Neuronal stem cell (in vitro differentiated cells): ENCODE data around the gene CDK16.

ENCODE experiments used
- DNase-seq: peaks from one replicate; pipeline ENCODE4 v3.0.0-alpha.2; 2013; ENCODE audit warnings: low spot score
- H2AFZ ChIP-seq: one replicate; pipeline ENCODE4 v1.6.1; 2013; ENCODE audit warnings: mild to moderate bottlenecking, low read length, inconsistent platforms
- H2AK5ac ChIP-seq: 2 replicates; pipeline ENCODE4 v1.6.1; 2013; ENCODE audit warnings: low read depth, mild to moderate bottlenecking, inconsistent platforms, low read length, moderate library complexity, mixed read lengths
- H2BK120ac ChIP-seq: 2 replicates; pipeline ENCODE4 v1.6.1; 2013; ENCODE audit warnings: low read depth, mild to moderate bottlenecking, inconsistent platforms, low read length, moderate library complexity, mixed read lengths
- H2BK12ac ChIP-seq: one replicate; pipeline ENCODE4 v1.6.1; 2013; ENCODE audit warnings: low read length, inconsistent platforms
- H2BK15ac ChIP-seq: 2 replicates; pipeline ENCODE4 v1.6.1; 2013; ENCODE audit warnings: mild to moderate bottlenecking, low read length, inconsistent platforms, mixed read lengths
- H2BK5ac ChIP-seq: one replicate; pipeline ENCODE4 v1.6.1; 2013; ENCODE audit warnings: inconsistent platforms, mild to moderate bottlenecking, low read length, moderate library complexity
- H3K14ac ChIP-seq: one replicate; pipeline ENCODE4 v1.6.1; 2013; ENCODE audit warnings: low read length, inconsistent platforms
- H3K18ac ChIP-seq: 2 replicates; pipeline ENCODE4 v1.6.1; 2013; ENCODE audit warnings: low read length, inconsistent platforms
- H3K23ac ChIP-seq: 2 replicates; pipeline ENCODE4 v1.6.1; 2013; ENCODE audit warnings: low read depth, mild to moderate bottlenecking, mixed read lengths, low read length, inconsistent platforms; ENCODE audit not compliant: poor library complexity
- H3K27ac ChIP-seq: replicated peaks from 3 replicates; pipeline ENCODE4 v1.5.1; 2013; ENCODE audit warnings: low read length, inconsistent platforms
- H3K27me3 ChIP-seq, 3 experiments: 2 replicates each; pipeline ENCODE4 v1.6.1; 2013; ENCODE audit warnings: low read length in 3 of 3, mild to moderate bottlenecking in 2 of 3, inconsistent platforms in 1 of 3, low read depth in 1 of 3, mixed read lengths in 1 of 3, moderate library complexity in 1 of 3; ENCODE audit not compliant: control insufficient read depth in 3 of 3, insufficient read depth in 3 of 3
- H3K36me3 ChIP-seq, 2 donors: replicated peaks in 1 of 2; 2 replicates each; pipeline ENCODE4 v1.6.1; 2013; ENCODE audit warnings: low read length in 2 of 2; ENCODE audit not compliant: control insufficient read depth in 2 of 2, insufficient read depth in 2 of 2
- H3K4ac ChIP-seq: 2 replicates; pipeline ENCODE4 v1.6.1; 2013; ENCODE audit warnings: inconsistent platforms, mild to moderate bottlenecking, low read length, moderate library complexity
- H3K4me1 ChIP-seq, 2 donors: 1 replicate in 1 of 2; 2 replicates in 1 of 2; pipeline ENCODE4 v1.6.1; 2013; ENCODE audit warnings: low read length in 2 of 2, low read depth in 1 of 2; ENCODE audit not compliant: control insufficient read depth in 2 of 2, insufficient read depth in 1 of 2
- H3K4me2 ChIP-seq: one replicate; pipeline ENCODE4 v1.6.1; 2013; ENCODE audit warnings: mild to moderate bottlenecking, low read length, inconsistent platforms; ENCODE audit not compliant: insufficient read depth, poor library complexity, severe bottlenecking
- H3K4me3 ChIP-seq, 2 donors: 2 replicates each; pipeline ENCODE4 v1.5.1; 2013; ENCODE audit warnings: low read length in 2 of 2, mild to moderate bottlenecking in 2 of 2, inconsistent platforms in 1 of 2, moderate library complexity in 1 of 2
- H3K79me1 ChIP-seq: one replicate; pipeline ENCODE4 v1.6.1; 2013; ENCODE audit warnings: low read depth, mild to moderate bottlenecking, inconsistent platforms, low read length, moderate library complexity
- H3K9ac ChIP-seq: one replicate; pipeline ENCODE4 v1.6.1; 2013; ENCODE audit warnings: mild to moderate bottlenecking, low read depth, low read length, inconsistent platforms; ENCODE audit not compliant: poor library complexity
- H3K9me3 ChIP-seq, 2 donors: replicated peaks in 1 of 2; 2 replicates each; pipeline versions ENCODE3 to v1.6.1; 2013; ENCODE audit warnings: low read length in 2 of 2, mild to moderate bottlenecking in 2 of 2, inconsistent platforms in 1 of 2, low read depth in 1 of 2, mixed read lengths in 1 of 2, moderate library complexity in 1 of 2; ENCODE audit not compliant: control insufficient read depth in 2 of 2, insufficient read depth in 1 of 2
- H4K8ac ChIP-seq: one replicate; pipeline ENCODE4 v1.6.1; 2013; ENCODE audit warnings: low read depth, mild to moderate bottlenecking, inconsistent platforms, low read length, moderate library complexity
- H4K91ac ChIP-seq: one replicate; pipeline ENCODE4 v1.6.1; 2013; ENCODE audit warnings: low read length, low read depth, mild to moderate bottlenecking, inconsistent platforms; ENCODE audit not compliant: poor library complexity
- WGBS, 2 donors: extraction: QIAGEN DNeasy Blood & Tissue Kit; methylation state at CpG; one replicate each; pipeline ENCODE4 v1.1.7; 2013; ENCODE audit warnings: missing lambda C conversion rate in 2 of 2, mixed read lengths in 1 of 2; ENCODE audit not compliant: insufficient read length in 2 of 2, insufficient replicate concordance in 1 of 2; ENCODE audit errors: extremely low coverage in 2 of 2; 5-methylcytosine and 5-hydroxymethylcytosine counted together

The CDK16 gene

GRCh38 chrX:47177079-47177478 lies 41.4 kb upstream of the CDK16 start:
- H3K23ac ChIP-seq, result no peak overlapping the region
- no peak overlapping the region for H3K14ac ChIP-seq
- H3K4me3 ChIP-seq, result no peak overlapping the region
- no peak overlapping the region for H2AK5ac ChIP-seq
- peaks cover 44 to 95% of the 10 kb centered on the region in 2 donors for H3K36me3 ChIP-seq
- H3K27ac ChIP-seq, result no peak overlapping the region
- WGBS, 2 donors, result no CpG with 5 or more reads among the region's 2 CpGs
- no peak overlapping the region for H4K8ac ChIP-seq
- no peaks in the 10 kb centered on the region for H3K4me1 ChIP-seq
- H4K91ac ChIP-seq, result no peak overlapping the region
- H2BK12ac ChIP-seq, result no peak overlapping the region
- no peak overlapping the region for H3K4me2 ChIP-seq
- H2BK5ac ChIP-seq, result no peak overlapping the region
- H2AFZ ChIP-seq, result no peak overlapping the region
- H3K4ac ChIP-seq, result no peak overlapping the region
- no peak for DNase-seq
- no peaks in the 10 kb centered on the region for H3K9me3 ChIP-seq
- no peak overlapping the region for H2BK120ac ChIP-seq
- H3K79me1 ChIP-seq, result peaks cover 3% of the 10 kb centered on the region
- no peak overlapping the region for H3K9ac ChIP-seq
- no peak overlapping the region for H3K18ac ChIP-seq
- peaks cover 0 to 70% (median 0%) of the 10 kb centered on the region in 3 experiments for H3K27me3 ChIP-seq
- H2BK15ac ChIP-seq, result no peak overlapping the region

GRCh38 chrX:47178337-47178736 lies 40.1 kb upstream of the CDK16 start:
- Histone ChIP-seq H3K27ac (no peak overlapping the region), H3K4me2 (no peak overlapping the region), H3K4me3 (no peak overlapping the region), H3K4me1 (no peaks in the 10 kb centered on the region), H4K8ac (no peak overlapping the region), H2BK12ac (no peak overlapping the region), H2AFZ (no peak overlapping the region), H3K79me1 (no peaks in the 10 kb centered on the region), H2BK120ac (no peak overlapping the region), H3K36me3 (peaks cover 36 to 91% of the 10 kb centered on the region in 2 donors), H2AK5ac (no peak overlapping the region), H4K91ac (no peak overlapping the region), H3K23ac (no peak overlapping the region), H3K27me3 (peaks cover 0 to 66% (median 0%) of the 10 kb centered on the region in 3 experiments), H3K18ac (no peak overlapping the region), H2BK5ac (no peak overlapping the region), H3K9ac (no peak overlapping the region), H3K9me3 (no peaks in the 10 kb centered on the region), H2BK15ac (no peak overlapping the region), H3K4ac (no peak overlapping the region), H3K14ac (no peak overlapping the region)
- no CpG with 5 or more reads among the region's 5 CpGs for WGBS, 2 donors
- DNase-seq, result no peak

GRCh38 chrX:47179221-47179927 lies 39.1 kb upstream of the CDK16 start:
- no peaks in the 10 kb centered on the region for H3K4me1 ChIP-seq
- no peak overlapping the region for H2BK5ac ChIP-seq
- H3K23ac ChIP-seq, result no peak overlapping the region
- no peak overlapping the region for H3K4me2 ChIP-seq
- no peak overlapping the region for H3K14ac ChIP-seq
- H2AK5ac ChIP-seq, result no peak overlapping the region
- no peak for DNase-seq
- H4K91ac ChIP-seq, result no peak overlapping the region
- H2BK120ac ChIP-seq, result no peak overlapping the region
- no peak overlapping the region for H3K9ac ChIP-seq
- H3K36me3 ChIP-seq, result peaks cover 36 to 89% of the 10 kb centered on the region in 2 donors
- H3K27me3 ChIP-seq, result peaks cover 0 to 64% (median 0%) of the 10 kb centered on the region in 3 experiments
- H3K4me3 ChIP-seq, result no peak overlapping the region
- H2BK15ac ChIP-seq, result no peak overlapping the region
- no peaks in the 10 kb centered on the region for H3K79me1 ChIP-seq
- WGBS, 2 donors, result no CpG with 5 or more reads among the region's 14 CpGs
- H2AFZ ChIP-seq, result no peak overlapping the region
- H2BK12ac ChIP-seq, result no peak overlapping the region
- no peak overlapping the region for H3K18ac ChIP-seq
- H3K4ac ChIP-seq, result no peak overlapping the region
- no peaks in the 10 kb centered on the region for H3K9me3 ChIP-seq
- H3K27ac ChIP-seq, result no peak overlapping the region
- H4K8ac ChIP-seq, result no peak overlapping the region

GRCh38 chrX:47179928-47180255 lies 38.6 kb upstream of the CDK16 start:
- H3K14ac ChIP-seq, result no peak overlapping the region
- H3K27ac ChIP-seq, result no peak overlapping the region
- H3K36me3 ChIP-seq, result peaks cover 36 to 90% of the 10 kb centered on the region in 2 donors
- H3K4ac ChIP-seq, result no peak overlapping the region
- H3K27me3 ChIP-seq, result peaks cover 0 to 66% (median 0%) of the 10 kb centered on the region in 3 experiments
- H3K18ac ChIP-seq, result no peak overlapping the region
- H3K23ac ChIP-seq, result no peak overlapping the region
- no peak overlapping the region for H3K9ac ChIP-seq
- no peaks in the 10 kb centered on the region for H3K9me3 ChIP-seq
- H4K91ac ChIP-seq, result no peak overlapping the region
- H4K8ac ChIP-seq, result no peak overlapping the region
- no peaks in the 10 kb centered on the region for H3K4me1 ChIP-seq
- H2BK15ac ChIP-seq, result no peak overlapping the region
- H2AK5ac ChIP-seq, result no peak overlapping the region
- H2AFZ ChIP-seq, result no peak overlapping the region
- no peak overlapping the region for H2BK5ac ChIP-seq
- no peak for DNase-seq
- WGBS, 2 donors, result no CpG with 5 or more reads among the region's 18 CpGs
- no peaks in the 10 kb centered on the region for H3K79me1 ChIP-seq
- no peak overlapping the region for H2BK120ac ChIP-seq
- H2BK12ac ChIP-seq, result no peak overlapping the region
- H3K4me3 ChIP-seq, result no peak overlapping the region
- H3K4me2 ChIP-seq, result no peak overlapping the region
